Peyer's patch (tissue), 4 donors: ENCODE data around the gene MCM6. TPM values are rescaled to one million over a fixed set of nuclear protein-coding genes. Genes with fewer than 3 reads are reported as not detected.

Source experiments
- DNase-seq, 3 donors: peaks; one replicate each; pipeline ENCODE4 v3.0.0-alpha.2; 2017 to 2019
- H3K27ac ChIP-seq, 4 donors: fragments of 200-600 bp; sonication (generic); one replicate each; pipeline ENCODE4 v1.5.1; 2016 to 2019
- H3K27me3 ChIP-seq, 2 donors: fragments of 200-600 bp; sonication (generic); one replicate each; pipeline ENCODE4 v1.5.1; 2019
- H3K36me3 ChIP-seq, 3 donors: fragments of 200-600 bp; sonication (generic); one replicate each; pipeline ENCODE4 v1.5.1; 2016 to 2019
- H3K4me1 ChIP-seq, 4 donors: fragments of 200-600 bp; sonication (generic); one replicate each; pipeline ENCODE4 v1.5.1; 2016 to 2019
- H3K4me3 ChIP-seq, 4 donors: fragments of 200-600 bp; sonication (generic); 1 replicate in 3 of 4; 2 replicates in 1 of 4; pipeline ENCODE4 v1.5.1; 2016 to 2019; ENCODE audit warnings: mild to moderate bottlenecking in 1 of 4
- H3K9me3 ChIP-seq, 4 donors: fragments of 200-600 bp; sonication (generic); one replicate each; pipeline ENCODE4 v1.5.1; 2016 to 2019; ENCODE audit warnings: mild to moderate bottlenecking in 1 of 4
- POLR2A ChIP-seq, 2 donors: fragments of 450-650 bp; IDR thresholded peaks; one replicate each; pipeline ENCODE4 v1.5.1; 2017; ENCODE audit warnings: antibody characterized with exemption in 2 of 2, mild to moderate bottlenecking in 2 of 2, moderate library complexity in 2 of 2
- total RNA-seq, 4 donors: library from RNA; depleted of rRNA; stranded (reverse); fragments of >200 nt; gene quantifications; one replicate each; pipeline ENCODE4 v1.1.0, GENCODE V29; 2016
- TF ChIP-seq, protein P1 (sequence below), 6 experiments: fragments of 450-650 bp in 4 of 6; fragments of 200-600 bp in 2 of 6; sonication (generic) in 1 of 6; IDR thresholded peaks; one replicate each; pipeline ENCODE4 v1.5.1; 2017 to 2019; ENCODE audit warnings: antibody characterized with exemption in 6 of 6, mild to moderate bottlenecking in 3 of 6, moderate library complexity in 1 of 6

MCM6 gene
- total RNA-seq, 4 donors from 2014 or later: 8.8 to 38.8 (median 14.5) TPM

DNA sequence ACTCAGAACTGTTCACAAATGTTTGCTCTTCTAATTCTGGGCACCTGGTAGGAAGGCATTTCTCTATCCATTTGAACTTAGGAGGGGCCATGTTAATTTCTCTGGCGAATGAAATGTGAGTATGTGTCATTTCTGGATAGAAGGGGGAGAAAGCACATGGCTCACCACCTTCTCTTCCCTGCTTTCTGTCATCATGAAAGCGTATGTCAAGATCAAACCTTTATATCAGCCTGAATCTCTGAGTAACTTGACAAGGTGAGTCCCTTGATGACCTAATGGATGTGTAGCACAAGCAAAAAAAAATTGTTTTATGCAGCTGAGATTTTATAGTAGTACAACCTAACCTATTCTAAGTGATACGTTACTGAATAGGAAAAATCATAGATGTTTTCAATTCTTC, 27.2 kb downstream of the MCM6 start:
- H3K4me3 ChIP-seq: no peak overlapping the region
- TF ChIP-seq, protein P1, sequence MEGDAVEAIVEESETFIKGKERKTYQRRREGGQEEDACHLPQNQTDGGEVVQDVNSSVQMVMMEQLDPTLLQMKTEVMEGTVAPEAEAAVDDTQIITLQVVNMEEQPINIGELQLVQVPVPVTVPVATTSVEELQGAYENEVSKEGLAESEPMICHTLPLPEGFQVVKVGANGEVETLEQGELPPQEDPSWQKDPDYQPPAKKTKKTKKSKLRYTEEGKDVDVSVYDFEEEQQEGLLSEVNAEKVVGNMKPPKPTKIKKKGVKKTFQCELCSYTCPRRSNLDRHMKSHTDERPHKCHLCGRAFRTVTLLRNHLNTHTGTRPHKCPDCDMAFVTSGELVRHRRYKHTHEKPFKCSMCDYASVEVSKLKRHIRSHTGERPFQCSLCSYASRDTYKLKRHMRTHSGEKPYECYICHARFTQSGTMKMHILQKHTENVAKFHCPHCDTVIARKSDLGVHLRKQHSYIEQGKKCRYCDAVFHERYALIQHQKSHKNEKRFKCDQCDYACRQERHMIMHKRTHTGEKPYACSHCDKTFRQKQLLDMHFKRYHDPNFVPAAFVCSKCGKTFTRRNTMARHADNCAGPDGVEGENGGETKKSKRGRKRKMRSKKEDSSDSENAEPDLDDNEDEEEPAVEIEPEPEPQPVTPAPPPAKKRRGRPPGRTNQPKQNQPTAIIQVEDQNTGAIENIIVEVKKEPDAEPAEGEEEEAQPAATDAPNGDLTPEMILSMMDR (IDR thresholded peaks at IDR 0.05): no peak
- TF ChIP-seq POLR2A (IDR thresholded peaks at IDR 0.05): no peak
- H3K9me3 ChIP-seq: no peaks in the 10 kb centered on the region
- no peaks in the 10 kb centered on the region for H3K4me1 ChIP-seq
- H3K36me3 ChIP-seq: peaks cover 0 to 18% (median 0%) of the 10 kb centered on the region in 3 donors
- DNase-seq: no peak
- H3K27me3 ChIP-seq: no peaks in the 10 kb centered on the region
- no peak overlapping the region for H3K27ac ChIP-seq

DNA sequence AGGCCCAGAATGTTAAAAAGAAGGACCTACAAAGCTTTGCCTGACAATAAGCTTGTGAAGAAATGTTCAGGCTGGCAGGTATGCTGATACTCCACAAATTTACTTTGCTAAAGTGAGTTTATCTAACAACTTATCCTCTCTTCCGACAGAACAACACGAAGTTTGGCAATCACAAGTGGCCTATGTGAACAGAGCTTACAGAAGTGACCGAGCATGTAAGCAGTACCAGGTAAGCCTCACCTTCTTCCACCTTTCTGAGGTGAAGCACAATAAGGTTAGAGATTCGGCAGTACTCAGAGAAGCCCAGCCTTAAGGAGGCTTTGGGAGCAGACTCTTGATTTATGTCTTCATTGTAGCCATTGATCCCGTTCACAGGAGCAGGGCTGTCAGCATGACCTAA, 30.2 kb downstream of the MCM6 start:
- Histone ChIP-seq H3K27ac (no peak overlapping the region), H3K4me3 (no peak overlapping the region), H3K36me3 (peaks cover 0 to 18% (median 0%) of the 10 kb centered on the region in 3 donors), H3K9me3 (no peaks in the 10 kb centered on the region), H3K27me3 (no peaks in the 10 kb centered on the region), H3K4me1 (no peaks in the 10 kb centered on the region)
- DNase-seq: no peak
- no peak for TF ChIP-seq POLR2A (IDR thresholded peaks at IDR 0.05)
- TF ChIP-seq, protein P1 (IDR thresholded peaks at IDR 0.05): no peak

DNA sequence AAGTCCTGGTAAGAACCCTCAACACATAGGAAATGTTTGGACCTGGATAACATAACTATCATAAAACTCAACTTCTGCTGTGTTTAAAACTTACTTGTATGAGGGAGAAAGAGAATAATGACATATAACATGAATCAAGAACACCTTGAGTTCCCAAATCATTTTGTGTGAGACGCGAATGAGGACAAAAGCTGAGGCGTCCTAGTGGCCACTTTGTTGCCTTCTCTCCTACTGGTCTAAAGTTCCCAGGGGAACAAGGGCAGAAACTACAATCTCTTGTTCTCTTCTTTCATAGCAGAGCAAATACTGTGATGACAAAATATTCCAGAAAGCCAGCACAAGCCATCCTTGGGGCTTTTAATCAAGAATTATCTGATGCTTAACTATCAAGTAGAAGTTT, 31.0 kb downstream of the MCM6 start:
- no peak for TF ChIP-seq POLR2A (IDR thresholded peaks at IDR 0.05)
- TF ChIP-seq, protein P1 (IDR thresholded peaks at IDR 0.05): no peak

DNA sequence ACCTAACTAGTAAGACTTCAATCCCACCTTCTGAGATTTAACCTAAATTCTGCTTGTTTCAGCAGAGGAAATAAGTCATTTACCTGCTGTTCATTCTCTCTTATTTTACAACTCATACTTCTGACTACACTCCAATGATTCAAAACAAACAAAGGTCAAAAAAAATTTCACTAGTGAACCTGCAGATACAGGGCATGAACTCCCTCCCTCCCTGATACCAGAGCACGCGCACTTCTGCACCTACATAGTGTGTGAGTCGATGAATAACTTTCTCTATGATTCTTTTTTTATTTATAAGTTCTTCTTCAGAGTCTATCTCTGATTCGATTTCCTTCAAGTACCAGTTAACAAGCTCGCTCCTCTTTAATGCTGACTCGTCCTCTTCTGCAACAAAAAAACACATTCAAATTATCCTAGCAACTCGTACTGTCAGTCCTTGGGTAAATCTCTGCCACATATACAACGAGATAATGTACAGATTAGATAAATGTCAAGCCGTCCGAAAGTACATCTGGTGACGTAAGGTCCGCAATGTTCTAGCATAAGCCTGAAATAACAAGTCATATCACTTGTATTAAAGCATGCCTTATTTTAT, 31.8 kb downstream of the MCM6 start:
- Histone ChIP-seq H3K4me1 (peaks cover 0 to 12% (median 0%) of the 10 kb centered on the region in 4 donors), H3K27me3 (no peaks in the 10 kb centered on the region), H3K36me3 (peaks cover 0 to 18% (median 0%) of the 10 kb centered on the region in 3 donors), H3K27ac (no peak overlapping the region), H3K9me3 (no peaks in the 10 kb centered on the region), H3K4me3 (no peak overlapping the region)
- no peak for TF ChIP-seq POLR2A (IDR thresholded peaks at IDR 0.05)
- TF ChIP-seq, protein P1 (IDR thresholded peaks at IDR 0.05): no peak
- DNase-seq: no peak

More for the DNA sequence above, 31.0 kb downstream of the MCM6 start:
- Histone ChIP-seq H3K4me3 (no peak overlapping the region), H3K27me3 (no peaks in the 10 kb centered on the region), H3K36me3 (peaks cover 0 to 18% (median 0%) of the 10 kb centered on the region in 3 donors), H3K4me1 (peaks cover 0 to 4% (median 0%) of the 10 kb centered on the region in 4 donors), H3K9me3 (no peaks in the 10 kb centered on the region), H3K27ac (no peak overlapping the region)
- no peak for DNase-seq

DNA sequence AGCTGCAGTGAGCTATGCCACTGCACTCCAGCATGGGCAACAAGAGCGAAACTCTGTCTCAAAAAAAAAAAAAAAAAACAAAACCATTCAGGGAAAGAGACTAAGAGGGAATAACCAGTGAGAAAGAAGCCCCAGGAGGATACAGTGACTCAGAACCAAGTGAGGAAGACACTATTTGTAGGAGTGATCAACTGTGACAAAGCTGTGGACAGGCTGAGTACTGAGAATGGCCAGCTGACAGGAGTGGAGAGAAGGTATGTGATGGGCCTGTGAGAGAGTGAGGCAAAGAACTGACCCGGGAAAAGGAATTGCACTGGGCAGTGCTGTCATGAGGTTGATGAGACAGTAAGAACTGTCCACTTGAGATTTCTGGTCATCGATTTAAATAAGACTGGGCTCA, 32.6 kb downstream of the MCM6 start:
- no peak for TF ChIP-seq POLR2A (IDR thresholded peaks at IDR 0.05)
- TF ChIP-seq, protein P1 (IDR thresholded peaks at IDR 0.05): no peak
- H3K36me3 ChIP-seq: peaks cover 0 to 18% (median 0%) of the 10 kb centered on the region in 3 donors
- H3K27me3 ChIP-seq: no peaks in the 10 kb centered on the region
- no peak overlapping the region for H3K27ac ChIP-seq
- peaks cover 0 to 16% (median 0%) of the 10 kb centered on the region in 4 donors for H3K4me1 ChIP-seq
- DNase-seq: no peak
- H3K4me3 ChIP-seq: no peak overlapping the region
- H3K9me3 ChIP-seq: no peaks in the 10 kb centered on the region
